GM21619 (cell line): Measurements from ENCODE around the gene GFER.

Experiments used
- ATAC-seq: cut with Tn5 transposase; IDR thresholded peaks from one replicate; pipeline ENCODE4 v1.9.1; 2021; ENCODE audit not compliant: unreplicated experiment

Gene GFER

DNA sequence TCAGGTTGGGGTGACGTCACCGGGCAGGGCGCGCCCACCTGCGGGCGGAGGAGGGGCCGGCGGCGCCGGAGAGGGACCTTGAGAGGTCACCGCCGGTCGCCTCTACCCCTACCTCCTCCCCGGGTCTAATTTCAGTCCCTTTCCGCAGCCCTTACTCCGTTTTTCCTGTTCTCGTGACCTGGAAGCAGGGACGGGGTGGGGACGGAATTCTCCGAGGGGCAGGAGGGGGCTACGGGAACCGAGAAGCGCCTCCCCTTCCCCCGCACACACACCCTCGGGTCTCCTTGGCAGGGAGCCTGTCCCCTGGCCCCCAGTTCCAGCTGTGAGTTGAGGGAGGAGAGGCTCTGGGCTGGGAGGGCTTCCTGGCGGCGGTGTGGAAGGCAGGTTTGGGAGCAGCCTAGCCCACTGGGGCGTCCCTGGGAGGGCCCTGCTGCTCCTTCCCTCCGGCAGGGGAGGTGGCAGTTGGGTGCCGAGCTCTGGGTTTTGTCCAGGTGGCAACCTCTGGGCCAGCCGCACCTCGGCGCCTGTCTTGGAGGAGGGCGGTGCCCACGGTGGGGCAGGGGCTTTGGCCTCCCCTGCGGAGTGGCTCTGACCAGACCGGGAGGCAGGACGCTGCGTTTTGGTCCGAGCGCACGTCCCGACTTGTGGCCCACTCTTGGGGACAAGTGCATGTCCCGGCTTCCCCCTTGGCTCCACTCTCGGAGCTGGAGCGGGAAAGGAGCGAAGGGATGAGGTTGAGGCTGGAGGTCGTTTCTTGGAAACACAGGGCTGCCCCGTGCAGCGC is 6.5 kb downstream of the GFER start:
- ATAC-seq: peak; percentile 5

DNA sequence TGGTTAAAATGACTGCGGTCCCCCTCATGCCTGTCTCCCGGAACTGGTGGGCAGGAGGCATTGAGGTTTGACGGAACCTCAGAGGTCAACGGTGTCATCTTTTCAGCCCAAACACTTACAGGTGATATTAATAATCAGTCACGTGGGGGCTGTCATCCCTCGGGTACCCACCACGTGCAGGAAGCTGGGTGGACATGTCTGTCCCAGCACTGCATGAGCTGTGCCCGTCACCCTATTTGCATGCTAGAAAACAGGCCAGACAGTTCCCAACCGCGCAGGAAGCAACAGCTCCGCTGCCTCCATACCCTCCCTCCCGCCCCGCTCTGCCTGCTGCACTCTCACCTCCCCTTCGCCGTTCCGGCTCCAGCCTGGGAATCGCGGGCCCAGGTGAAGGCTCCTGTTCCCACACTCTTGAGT is 7.2 kb downstream of the GFER start:
- ATAC-seq: peak; percentile 40

- no peak for ATAC-seq
These were observed 7.6 kb downstream of the GFER start for GRCh38 chr16:1991588-1991947.

- peak; percentile 37 for ATAC-seq
These were observed 8.1 kb downstream of the GFER start for GRCh38 chr16:1991948-1992703.

DNA sequence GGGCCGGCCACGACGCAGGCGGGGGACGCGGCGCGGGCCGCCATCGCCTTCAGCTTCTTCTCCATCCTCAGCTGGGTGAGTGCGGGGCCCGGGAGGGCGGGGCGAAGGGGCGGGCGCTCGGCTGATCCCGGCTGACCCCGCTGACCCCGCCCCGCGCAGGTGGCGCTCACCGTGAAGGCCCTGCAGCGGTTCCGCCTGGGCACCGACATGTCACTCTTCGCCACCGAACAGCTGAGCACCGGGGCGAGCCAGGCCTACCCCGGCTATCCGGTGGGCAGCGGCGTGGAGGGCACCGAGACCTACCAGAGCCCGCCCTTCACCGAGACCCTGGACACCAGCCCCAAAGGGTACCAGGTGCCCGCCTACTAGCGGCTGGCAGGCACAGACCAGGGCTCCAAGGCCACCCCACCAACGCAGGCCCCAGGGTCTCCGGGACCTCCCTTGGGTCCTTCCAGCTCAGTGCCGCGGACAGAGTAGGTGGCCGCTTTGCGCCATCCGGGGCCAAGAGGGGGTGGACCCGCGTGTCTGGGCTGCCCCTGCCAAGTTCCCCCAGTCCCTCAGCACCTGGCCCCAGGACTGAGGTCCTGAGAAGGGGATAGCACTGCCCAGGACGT is 8.8 kb downstream of the GFER start:
- ATAC-seq: no peak

DNA sequence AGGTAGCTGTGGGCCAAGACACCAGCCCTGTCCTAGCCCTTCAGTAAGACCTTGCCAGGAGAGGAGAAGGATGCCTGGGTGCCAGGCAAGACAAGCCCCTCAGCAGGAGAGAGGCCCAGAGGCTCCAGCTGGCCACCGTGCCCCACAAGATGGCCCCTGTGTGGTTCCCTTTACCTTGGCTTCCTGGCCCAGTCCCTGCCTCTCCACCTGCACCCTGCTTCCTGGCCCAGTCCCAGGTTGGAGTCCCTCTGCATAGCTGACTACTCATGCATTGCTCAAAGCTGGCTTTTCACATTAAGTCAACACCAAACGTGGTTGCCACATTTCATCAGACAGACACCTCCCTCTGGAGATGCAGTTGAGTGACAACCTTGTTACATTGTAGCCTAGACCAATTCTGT is 9.7 kb downstream of the GFER start:
- no peak for ATAC-seq

DNA sequence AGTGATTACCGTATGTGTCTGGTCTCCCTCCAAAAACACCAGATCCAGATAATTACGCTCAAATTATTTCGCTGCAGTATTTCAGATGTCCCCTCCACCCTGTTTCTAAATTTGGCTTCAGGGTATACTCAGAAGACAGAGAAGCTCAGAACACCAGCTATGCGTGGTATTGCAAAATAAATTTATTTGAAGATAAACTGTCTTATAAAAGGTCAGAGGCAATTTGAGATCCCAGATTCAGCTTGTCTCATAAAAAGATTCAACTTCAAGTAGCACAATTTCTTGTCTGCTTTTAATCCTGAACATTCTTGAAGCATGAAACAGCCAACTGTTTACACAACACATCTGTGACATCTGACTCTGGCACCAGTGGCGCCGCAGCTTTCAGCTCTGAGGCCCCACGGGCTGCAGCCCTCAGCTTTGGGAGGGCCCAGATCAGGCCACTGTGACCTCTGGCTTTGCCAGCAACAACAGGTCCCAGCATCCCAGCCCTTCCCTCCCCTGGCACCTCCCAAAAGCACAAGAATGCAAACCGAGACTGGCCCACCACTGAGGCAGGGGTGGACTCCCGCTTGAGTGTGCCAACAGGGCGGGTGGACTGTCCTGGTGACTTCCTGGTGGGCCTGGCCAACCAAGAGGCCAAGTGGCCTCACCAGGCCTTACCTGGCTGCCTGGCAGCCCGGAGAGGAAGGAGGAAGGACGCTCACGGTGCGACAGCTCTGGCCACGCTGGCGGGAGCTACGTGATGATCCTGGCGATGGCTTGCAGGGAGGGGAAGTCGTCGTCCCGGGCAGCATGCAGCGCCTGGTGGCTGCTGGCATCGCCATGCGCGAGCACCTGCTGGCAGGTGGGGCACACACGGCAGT is 13.7 kb downstream of the GFER start:
- ATAC-seq: no peak

GRCh38 chr16:1998360-1998835 is 14.4 kb downstream of the GFER start:
- no peak for ATAC-seq

DNA sequence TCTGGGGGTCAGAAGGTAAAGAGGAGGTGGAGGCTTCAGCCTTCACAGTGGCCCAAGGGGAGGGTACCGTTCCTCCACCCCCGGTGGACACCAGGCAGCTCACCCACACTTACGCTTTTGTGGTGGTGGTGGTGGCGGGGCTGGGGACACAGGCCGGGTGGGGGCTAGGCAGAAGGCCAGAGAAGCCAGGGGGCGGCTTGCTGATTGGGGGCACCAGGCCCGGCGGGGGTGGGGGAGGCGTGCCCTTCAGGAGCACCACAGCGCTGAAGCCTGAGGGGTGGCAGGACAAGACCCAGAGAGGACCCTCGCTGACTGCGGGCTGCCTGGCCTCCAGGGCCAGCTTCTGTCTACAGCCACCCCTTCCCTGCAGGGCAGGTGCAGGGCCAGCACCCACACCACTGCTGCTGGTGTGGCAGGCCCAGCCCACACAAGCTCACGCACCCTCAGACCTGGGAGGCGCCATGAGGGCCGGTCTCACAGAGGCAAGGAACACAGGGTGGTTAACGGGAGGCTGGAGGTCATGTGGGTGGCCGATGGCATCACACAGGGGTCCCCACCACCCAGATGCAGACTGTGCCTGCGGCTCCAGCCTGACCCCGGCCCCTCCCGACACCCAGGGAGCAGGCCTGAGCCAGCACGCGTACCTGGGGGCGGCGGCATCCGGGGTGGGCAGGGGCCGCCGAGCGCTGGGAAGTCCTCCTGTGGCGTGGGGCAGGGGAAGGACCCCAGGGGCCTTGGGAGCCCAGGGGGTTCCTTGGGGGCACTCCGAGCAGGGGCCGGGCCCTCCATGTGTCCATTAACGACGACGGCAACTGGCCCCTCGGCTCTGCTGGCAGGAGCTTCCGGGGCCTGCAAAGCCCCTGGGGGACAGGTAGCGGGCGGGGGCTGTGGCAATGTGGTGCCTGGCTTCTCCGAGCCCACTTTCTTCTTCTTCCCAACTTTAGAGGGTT is 15.1 kb downstream of the GFER start:
- no peak for ATAC-seq

GRCh38 chr16:1999866-2000514 is 16.0 kb downstream of the GFER start:
- ATAC-seq: no peak

DNA sequence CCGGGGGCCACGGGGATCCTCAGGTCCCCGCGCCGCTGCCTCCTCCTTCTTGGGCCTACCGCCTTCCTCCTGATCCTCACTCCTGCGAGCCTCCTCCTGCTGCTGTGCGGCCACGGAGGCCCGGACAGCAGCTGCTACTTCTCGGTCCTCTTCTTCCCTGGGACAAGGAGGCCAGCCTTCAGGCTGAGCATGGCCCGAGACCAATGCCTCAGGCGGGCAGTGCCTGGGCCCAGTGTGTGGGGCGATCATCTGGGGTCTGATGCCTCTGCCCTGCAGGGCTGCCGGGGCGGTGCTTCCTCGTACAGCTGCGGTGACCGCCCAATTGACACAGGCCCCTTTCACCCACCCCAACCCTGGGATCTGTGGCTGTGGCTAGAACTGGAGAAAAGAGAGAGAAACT is 17.0 kb downstream of the GFER start:
- ATAC-seq: no peak

GRCh38 chr16:2001456-2002355 is 17.7 kb downstream of the GFER start:
- ATAC-seq: no peak

- ATAC-seq: no peak
These were observed 18.6 kb downstream of the GFER start for GRCh38 chr16:2002406-2003230.

GRCh38 chr16:2003231-2003826 is 19.3 kb downstream of the GFER start:
- no peak for ATAC-seq

DNA sequence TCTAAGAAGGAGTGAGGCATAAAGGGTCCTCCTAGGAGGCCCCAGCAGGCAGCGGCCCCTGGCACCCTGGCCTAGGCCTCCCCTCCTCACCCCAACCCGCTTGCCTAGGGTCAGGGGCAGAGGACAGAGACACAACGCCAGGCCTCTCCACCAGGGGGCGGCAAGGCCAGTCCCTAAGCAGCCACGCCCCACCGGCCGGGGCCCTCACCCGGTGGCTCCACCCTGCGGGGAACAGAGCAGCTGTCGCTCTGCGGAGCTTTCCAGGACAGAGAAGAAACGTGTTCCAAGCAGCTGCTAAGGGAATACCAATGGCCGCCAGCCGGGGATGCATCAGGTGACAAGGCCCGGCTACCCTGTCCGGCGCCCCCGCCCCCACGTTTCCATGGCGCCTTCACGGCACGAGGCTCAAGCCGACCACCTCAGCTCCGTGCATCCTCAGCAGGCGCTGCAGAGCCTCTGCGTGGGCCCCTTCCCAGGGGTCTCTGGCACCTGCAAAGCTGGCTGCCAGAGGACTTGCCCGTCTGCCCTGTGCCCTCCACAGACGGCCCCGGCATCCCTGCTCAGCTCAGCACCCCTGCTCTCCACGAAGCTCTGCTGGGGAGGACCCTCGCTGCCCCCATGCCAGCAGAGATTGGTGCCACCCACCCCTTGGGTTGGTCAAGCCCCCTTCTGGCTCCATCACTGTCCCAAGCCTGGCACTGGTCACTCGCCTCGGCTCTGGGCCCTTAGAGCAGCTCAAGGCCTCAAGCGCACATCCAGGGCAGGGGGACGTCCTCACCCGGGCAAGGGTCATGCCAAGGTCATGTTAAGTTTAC is 20.0 kb downstream of the GFER start:
- ATAC-seq: no peak

- no peak for ATAC-seq
These were observed 21.0 kb downstream of the GFER start for GRCh38 chr16:2004795-2005517.
